Retinal pigment epithelial cell (primary cell): ENCODE measurements around the gene FHIP2A.

Experiments used
- DNase-seq: peaks from one replicate; pipeline ENCODE4 v3.0.0-alpha.2; 2010; ENCODE audit warnings: low read depth
- H3K4me3 ChIP-seq: 2 replicates; pipeline ENCODE4 v1.5.1; 2011; ENCODE audit warnings: mild to moderate bottlenecking, low read length, control low read depth, moderate library complexity
- CTCF ChIP-seq: conservative IDR thresholded peaks from 2 replicates; pipeline ENCODE4 v1.5.1; 2011; ENCODE audit warnings: low read depth, low read length, control low read depth, inconsistent platforms

Gene FHIP2A

DNA sequence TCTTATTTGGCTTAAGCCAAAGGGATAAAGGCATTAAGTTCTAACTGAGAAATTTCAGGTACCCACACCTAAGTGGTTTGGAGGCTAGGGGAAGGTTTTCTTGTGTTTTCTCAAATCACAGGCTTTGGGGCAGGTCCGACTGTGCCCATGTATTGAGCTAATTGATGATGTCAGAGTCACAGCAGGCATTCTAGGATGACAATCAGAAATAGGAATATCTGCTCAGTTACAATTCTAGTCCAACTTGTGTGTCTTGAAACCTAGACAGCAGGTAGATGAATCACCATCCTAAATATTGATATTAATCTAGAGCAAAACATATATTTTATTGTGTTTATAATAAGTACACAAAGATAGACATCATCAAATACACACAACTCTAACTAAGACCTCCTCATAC lies 2.3 kb upstream of the FHIP2A start:
- DNase-seq = no peak
- no peak overlapping the region for H3K4me3 ChIP-seq
- TF ChIP-seq CTCF = no peak

GRCh38 chr10:114821915-114822443 lies 399 bp downstream of the FHIP2A start:
- no peak for DNase-seq
- TF ChIP-seq CTCF = no peak
- peak overlapping the region; percentile 62 for H3K4me3 ChIP-seq

DNA sequence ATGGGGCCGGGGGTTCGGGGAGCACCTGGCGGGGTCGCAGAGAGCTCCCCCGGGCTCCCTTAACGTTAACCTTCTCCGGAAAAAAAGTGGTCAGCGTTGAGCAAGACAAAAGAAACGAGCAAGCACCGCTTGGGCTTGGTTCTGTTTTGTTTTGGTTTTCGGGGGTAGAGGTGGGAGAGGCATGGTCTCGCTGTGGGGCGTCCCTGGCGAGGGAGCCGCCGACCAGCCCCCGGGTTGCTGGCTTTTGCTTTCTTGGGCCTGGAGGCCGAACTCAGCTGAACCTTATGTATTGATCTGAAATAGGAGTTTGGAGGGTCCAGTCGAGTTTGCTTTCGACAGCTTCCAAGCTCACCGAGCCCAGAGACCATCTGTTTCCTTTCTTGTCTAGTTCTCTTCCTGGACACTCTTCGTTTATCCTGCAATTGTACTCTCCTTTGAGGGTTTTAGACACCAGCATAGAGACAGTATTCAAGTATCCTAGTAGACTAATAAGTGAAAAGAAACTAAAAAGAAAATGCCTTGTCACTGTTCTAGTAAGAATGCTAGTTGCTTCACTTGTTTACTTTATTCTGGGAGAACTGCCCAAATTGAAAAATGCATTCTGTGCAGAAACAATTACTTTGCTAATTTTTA lies 980 bp downstream of the FHIP2A start:
- peak overlapping the region; percentile 62 for H3K4me3 ChIP-seq
- DNase-seq = no peak
- no peak for TF ChIP-seq CTCF

GRCh38 chr10:114823077-114823463 lies 1.5 kb downstream of the FHIP2A start:
- TF ChIP-seq CTCF = no peak
- no peak for DNase-seq
- peak overlapping the region; percentile 62 for H3K4me3 ChIP-seq

DNA sequence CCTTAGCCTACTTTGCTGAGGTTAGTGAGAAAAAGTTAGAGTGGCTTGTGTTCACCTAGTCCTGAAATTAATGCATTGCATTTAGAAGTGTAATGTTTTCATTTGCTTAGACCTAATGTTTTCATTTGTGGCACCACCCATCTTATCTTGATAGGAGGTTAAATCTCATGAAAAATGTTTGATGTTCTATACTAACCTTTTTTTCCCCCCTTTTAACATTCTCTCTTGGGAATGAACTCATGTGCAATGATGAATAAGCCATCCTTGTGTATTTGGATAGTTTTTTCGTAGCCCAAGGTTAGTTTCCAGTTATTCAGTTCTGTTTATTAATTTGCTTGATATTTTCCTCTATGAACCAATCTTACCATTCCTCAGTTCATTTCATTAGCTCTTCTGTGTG lies 2.8 kb downstream of the FHIP2A start:
- no peak for TF ChIP-seq CTCF
- DNase-seq = no peak
- H3K4me3 ChIP-seq = no peak overlapping the region

- no peak for TF ChIP-seq CTCF
- DNase-seq = peak; percentile 66
- no peak overlapping the region for H3K4me3 ChIP-seq
Measured at GRCh38 chr10:114825513-114826253, 4.1 kb downstream of the FHIP2A start.
